Fibroblast of pulmonary artery (primary cell): Measurements from ENCODE around the gene PHRF1.

Source experiments
- DNase-seq: peaks from one replicate; pipeline ENCODE4 v3.0.0-alpha.2; 2010; ENCODE audit warnings: low read depth
- H3K4me3 ChIP-seq: replicated peaks from 2 replicates; pipeline ENCODE4 v1.5.1; 2011; ENCODE audit warnings: low read depth, mild to moderate bottlenecking, control low read depth, low read length, moderate library complexity
- TF ChIP-seq, protein P1 (sequence below): IDR thresholded peaks from 2 replicates; pipeline ENCODE4 v1.5.1; 2011; ENCODE audit warnings: mild to moderate bottlenecking, control low read depth, low read length, inconsistent platforms; ENCODE audit errors: missing control alignments

Gene PHRF1

GRCh38 chr11:578276-579035 lies 2.2 kb downstream of the PHRF1 start:
- TF ChIP-seq, protein P1, sequence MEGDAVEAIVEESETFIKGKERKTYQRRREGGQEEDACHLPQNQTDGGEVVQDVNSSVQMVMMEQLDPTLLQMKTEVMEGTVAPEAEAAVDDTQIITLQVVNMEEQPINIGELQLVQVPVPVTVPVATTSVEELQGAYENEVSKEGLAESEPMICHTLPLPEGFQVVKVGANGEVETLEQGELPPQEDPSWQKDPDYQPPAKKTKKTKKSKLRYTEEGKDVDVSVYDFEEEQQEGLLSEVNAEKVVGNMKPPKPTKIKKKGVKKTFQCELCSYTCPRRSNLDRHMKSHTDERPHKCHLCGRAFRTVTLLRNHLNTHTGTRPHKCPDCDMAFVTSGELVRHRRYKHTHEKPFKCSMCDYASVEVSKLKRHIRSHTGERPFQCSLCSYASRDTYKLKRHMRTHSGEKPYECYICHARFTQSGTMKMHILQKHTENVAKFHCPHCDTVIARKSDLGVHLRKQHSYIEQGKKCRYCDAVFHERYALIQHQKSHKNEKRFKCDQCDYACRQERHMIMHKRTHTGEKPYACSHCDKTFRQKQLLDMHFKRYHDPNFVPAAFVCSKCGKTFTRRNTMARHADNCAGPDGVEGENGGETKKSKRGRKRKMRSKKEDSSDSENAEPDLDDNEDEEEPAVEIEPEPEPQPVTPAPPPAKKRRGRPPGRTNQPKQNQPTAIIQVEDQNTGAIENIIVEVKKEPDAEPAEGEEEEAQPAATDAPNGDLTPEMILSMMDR = no peak
- H3K4me3 ChIP-seq = peak overlapping the region; percentile 91
- DNase-seq = no peak

DNA sequence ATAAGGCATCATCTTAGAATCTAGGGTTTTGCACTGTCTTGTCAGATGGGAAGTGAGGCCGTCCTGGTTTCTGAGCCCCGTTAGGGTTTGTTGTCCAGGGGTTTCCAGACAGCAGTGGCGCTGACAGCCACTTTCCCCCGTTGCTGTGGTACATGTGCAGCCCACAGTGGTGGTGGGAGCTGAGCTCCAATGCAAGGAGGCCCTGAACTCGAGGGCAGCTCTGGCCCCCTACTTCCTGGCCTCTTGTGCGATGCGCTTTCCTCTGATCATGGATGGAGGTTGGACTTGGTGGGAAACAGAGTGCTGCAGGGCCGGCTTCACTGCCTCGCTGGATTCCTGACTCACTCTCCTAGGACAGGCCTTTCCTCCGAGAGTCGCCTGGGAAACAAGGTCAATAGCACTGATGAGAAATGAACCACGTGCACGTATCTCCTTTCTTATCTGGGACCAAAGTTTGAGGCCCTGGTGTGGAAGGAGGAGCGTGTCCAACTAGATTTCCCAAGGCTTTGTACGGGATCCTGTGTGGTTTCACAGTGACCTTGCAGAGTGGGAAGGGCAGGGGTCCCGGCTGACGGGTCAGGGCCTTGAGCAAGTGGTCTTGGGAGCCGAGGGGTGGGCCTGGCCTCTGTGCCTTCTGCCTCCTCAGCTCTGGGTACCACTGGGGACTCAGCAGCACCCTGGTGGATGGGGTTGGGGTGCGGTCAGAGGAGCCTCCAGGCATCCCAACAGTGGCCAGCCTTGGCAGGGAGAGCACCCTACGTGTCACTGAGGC lies 3.7 kb downstream of the PHRF1 start:
- TF ChIP-seq, protein P1 = no peak
- DNase-seq = peak; percentile 16
- H3K4me3 ChIP-seq = no peak overlapping the region

GRCh38 chr11:581342-581741 lies 5.1 kb downstream of the PHRF1 start:
- H3K4me3 ChIP-seq = no peak overlapping the region
- TF ChIP-seq, protein P1 = no peak
- DNase-seq = no peak

DNA sequence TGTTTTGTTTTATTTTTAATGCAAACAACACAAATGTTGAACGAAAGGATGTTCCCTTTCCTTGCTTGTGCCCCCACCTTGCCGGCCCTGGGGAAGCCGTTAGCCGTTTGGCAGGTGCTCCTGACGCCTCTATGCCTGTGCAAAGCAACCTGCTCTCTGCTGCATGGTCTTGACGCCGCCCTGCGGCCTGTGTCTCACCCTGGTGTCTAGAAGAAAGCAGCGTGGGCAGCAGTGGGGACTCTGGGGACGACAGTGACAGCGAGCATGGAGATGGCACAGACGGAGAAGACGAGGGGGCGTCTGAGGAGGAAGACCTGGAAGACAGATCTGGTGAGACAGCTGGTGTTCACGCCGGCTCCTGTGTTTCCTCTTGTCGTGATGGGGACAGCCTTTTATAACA lies 5.5 kb downstream of the PHRF1 start:
- DNase-seq = no peak
- TF ChIP-seq, protein P1 = no peak
- H3K4me3 ChIP-seq = no peak overlapping the region

DNA sequence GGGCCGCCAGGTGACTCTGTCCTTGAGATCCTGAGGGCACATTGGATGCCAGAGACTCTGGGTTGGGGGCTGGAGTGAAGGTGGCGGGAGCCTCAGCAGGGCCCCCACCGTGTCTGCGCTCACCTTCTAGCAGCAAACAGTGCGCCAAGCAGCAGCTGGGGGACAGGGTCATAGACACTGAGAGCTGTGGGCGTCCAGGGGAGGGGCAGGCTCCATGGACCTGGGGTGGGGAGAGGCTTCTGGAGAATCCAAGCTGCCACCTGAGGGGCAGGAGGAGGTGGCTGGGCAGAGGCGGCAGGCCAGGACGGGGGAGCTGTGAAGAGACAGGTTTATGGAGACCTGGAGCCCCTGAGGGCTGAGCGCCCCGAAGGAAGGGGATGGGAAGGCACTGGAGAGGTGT lies 8.0 kb downstream of the PHRF1 start:
- TF ChIP-seq, protein P1 = no peak
- no peak overlapping the region for H3K4me3 ChIP-seq

GRCh38 chr11:586376-587316 lies 10.4 kb downstream of the PHRF1 start:
- no peak overlapping the region for H3K4me3 ChIP-seq
- DNase-seq = no peak
- TF ChIP-seq, protein P1 = no peak

More for the DNA sequence above, 8.0 kb downstream of the PHRF1 start:
- DNase-seq = no peak
